ENCODE data around the gene RIMS3.
"Not testable (repeated sequence)": the region's sequence is repeated elsewhere in the genome, so short reads cannot be mapped to it uniquely, and the experiment has no call there.

Gene RIMS3

DNA sequence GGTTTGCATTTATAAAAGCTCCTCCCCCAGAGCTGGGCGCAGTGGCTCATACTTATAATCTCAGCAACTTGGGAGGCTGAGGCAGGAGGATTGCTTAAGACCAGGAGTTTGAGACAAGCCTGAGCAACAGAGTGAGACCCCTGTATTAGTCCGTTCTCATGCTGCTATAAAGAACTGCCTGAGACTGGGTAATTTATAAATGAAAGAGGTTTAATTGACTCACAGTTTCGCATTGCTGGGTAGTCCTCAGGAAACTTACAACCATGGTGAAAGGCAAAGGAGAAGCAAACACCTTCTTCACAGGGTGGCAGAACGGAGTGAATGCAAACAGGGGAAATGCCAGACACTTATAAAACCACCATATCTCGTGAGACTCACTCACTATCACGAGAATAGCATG, 81.5 kb downstream of the RIMS3 start:
- Histone ChIP-seq H3K27me3 (ENCODE audit: insufficient read depth, low read depth, severe bottlenecking) (no peaks in the 10 kb centered on the region), H3K9me3 (ENCODE audit: severe bottlenecking) (no peaks in the 10 kb centered on the region), H3K4me3 (ENCODE audit: low read depth, low read length) (no peak overlapping the region), H3K36me3 (no peaks in the 10 kb centered on the region), H3K27ac (no peak overlapping the region)
- TF ChIP-seq, protein P1, sequence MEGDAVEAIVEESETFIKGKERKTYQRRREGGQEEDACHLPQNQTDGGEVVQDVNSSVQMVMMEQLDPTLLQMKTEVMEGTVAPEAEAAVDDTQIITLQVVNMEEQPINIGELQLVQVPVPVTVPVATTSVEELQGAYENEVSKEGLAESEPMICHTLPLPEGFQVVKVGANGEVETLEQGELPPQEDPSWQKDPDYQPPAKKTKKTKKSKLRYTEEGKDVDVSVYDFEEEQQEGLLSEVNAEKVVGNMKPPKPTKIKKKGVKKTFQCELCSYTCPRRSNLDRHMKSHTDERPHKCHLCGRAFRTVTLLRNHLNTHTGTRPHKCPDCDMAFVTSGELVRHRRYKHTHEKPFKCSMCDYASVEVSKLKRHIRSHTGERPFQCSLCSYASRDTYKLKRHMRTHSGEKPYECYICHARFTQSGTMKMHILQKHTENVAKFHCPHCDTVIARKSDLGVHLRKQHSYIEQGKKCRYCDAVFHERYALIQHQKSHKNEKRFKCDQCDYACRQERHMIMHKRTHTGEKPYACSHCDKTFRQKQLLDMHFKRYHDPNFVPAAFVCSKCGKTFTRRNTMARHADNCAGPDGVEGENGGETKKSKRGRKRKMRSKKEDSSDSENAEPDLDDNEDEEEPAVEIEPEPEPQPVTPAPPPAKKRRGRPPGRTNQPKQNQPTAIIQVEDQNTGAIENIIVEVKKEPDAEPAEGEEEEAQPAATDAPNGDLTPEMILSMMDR (IDR thresholded peaks at IDR 0.05; ENCODE audit: low read depth, low read length), result no peak
- no peak for DNase-seq

DNA sequence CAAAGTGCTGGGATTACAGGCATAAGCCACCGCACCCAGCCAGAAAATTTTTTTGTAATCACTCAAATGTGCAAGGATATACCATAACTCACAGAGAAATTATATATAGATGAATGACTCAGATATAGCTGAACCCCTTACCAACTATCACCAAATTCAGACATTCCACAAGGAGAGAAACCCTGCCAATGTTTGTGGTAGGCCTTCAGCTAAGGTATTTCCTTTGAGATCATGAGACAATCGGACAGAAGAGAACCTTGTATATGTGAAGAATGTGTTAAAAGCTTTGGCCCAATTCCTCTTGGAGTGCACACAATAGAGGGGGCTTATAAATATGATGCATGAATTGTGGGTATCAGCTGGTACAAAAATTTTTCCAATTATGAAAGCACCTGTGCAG, 83.4 kb downstream of the RIMS3 start:
- no peaks in the 10 kb centered on the region for H3K9me3 ChIP-seq (ENCODE audit: severe bottlenecking)
- H3K36me3 ChIP-seq, result no peaks in the 10 kb centered on the region
- H3K27ac ChIP-seq, result no peak overlapping the region
- DNase-seq, result no peak
- H3K27me3 ChIP-seq (ENCODE audit: insufficient read depth, low read depth, severe bottlenecking), result no peaks in the 10 kb centered on the region
- TF ChIP-seq, protein P1 (IDR thresholded peaks at IDR 0.05; ENCODE audit: low read depth, low read length), result no peak
- H3K4me3 ChIP-seq (ENCODE audit: low read depth, low read length), result no peak overlapping the region

DNA sequence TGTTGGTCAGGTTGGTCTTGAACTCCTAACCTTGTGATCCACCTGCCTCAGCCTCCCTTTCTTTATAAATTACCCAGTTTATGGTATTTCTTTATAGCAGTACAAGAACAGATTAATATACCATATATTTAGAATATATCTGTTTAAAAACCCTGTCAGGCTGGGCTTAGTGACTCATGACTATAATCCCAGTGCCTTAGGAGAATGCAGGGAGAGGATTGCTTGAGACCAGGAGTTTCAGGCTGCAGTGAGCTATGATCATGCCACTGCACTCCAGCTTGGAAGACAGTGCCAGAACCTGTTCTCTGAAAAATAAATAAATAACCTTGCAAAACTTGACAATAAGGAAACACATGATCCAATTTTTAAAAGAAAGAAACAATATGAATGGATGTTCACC, 90.1 kb downstream of the RIMS3 start:
- Histone ChIP-seq H3K9me3 (ENCODE audit: severe bottlenecking) (no peaks in the 10 kb centered on the region), H3K36me3 (no peaks in the 10 kb centered on the region), H3K4me3 (ENCODE audit: low read depth, low read length) (no peak overlapping the region), H3K27ac (no peak overlapping the region), H3K27me3 (ENCODE audit: insufficient read depth, low read depth, severe bottlenecking) (no peaks in the 10 kb centered on the region)
- no peak for DNase-seq
- TF ChIP-seq, protein P1 (IDR thresholded peaks at IDR 0.05; ENCODE audit: low read depth, low read length), result no peak

DNA sequence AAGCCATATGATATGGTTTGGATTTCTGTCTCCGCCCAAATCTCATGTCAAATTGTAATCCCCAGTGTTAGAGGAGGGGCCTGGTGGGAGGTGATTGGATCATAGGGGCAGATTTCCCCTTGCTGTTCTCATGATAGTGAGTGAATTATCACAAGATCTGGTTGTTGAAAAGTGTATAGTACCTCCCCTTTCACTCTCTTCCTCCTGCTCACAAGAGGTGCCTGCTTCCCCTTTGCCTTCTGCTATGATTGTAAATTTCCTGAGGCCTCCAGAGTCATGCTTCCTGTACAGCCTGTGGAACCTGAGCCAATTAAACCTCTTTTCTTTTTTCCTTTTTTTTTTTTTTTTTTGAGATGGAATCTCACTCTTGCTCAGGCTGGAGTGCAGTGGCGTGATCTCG, 90.7 kb downstream of the RIMS3 start:
- H3K36me3 ChIP-seq; DNase-seq; H3K27ac ChIP-seq; H3K27me3 ChIP-seq (ENCODE audit: insufficient read depth, low read depth, severe bottlenecking); H3K9me3 ChIP-seq (ENCODE audit: severe bottlenecking); H3K4me3 ChIP-seq (ENCODE audit: low read depth, low read length): not testable (repeated sequence)
